Testis (tissue), 3 donors: Measurements from ENCODE around the gene EXOC7. TPM values are rescaled to one million over a fixed set of nuclear protein-coding genes. Genes with fewer than 3 reads are reported as not detected.
A peak's percentile ranks its signal among the peaks of the same experiment; 100 is the strongest.

Experiments used
- DNase-seq: peaks from one replicate; pipeline ENCODE4 v3.0.0-alpha.2; 2019
- H3K27ac ChIP-seq, 2 donors: fragments of 200-600 bp; sonication (generic); one replicate each; pipeline ENCODE4 v1.5.1; 2019
- H3K27me3 ChIP-seq: fragments of 200-600 bp; sonication (generic); one replicate; pipeline ENCODE4 v1.5.1; 2019
- H3K36me3 ChIP-seq: fragments of 200-600 bp; sonication (generic); one replicate; pipeline ENCODE4 v1.5.1; 2017; ENCODE audit warnings: low read depth; ENCODE audit errors: missing control alignments
- H3K4me1 ChIP-seq: fragments of 200-600 bp; sonication (generic); one replicate; pipeline ENCODE4 v1.5.1; 2019
- H3K4me3 ChIP-seq, 2 donors: fragments of 200-600 bp; sonication (generic); one replicate each; pipeline ENCODE4 v1.5.1; 2017 to 2019
- H3K9me3 ChIP-seq: fragments of 200-600 bp; sonication (generic); one replicate; pipeline ENCODE4 v1.5.1; 2017
- CTCF ChIP-seq, 3 experiments: fragments of 450-650 bp in 2 of 3; fragments of 200-600 bp in 1 of 3; sonication (generic) in 1 of 3; IDR thresholded peaks; one replicate each; pipeline ENCODE4 v1.5.1; 2016 to 2019; ENCODE audit warnings: antibody characterized with exemption in 3 of 3, mild to moderate bottlenecking in 2 of 3, moderate library complexity in 1 of 3
- POLR2A ChIP-seq: fragments of 450-650 bp; IDR thresholded peaks from one replicate; pipeline ENCODE4 v1.6.1; 2017; ENCODE audit warnings: antibody characterized with exemption, mild to moderate bottlenecking, moderate library complexity
- WGBS, 2 donors: methylation state at CpG; one replicate each; pipeline ENCODE4 v1.1.5; 2018; 5-methylcytosine and 5-hydroxymethylcytosine counted together
- intact Hi-C: fragments of 100-400 bp; cut with DNase I; formaldehyde crosslinking; loops from one replicate; pipeline ENCODE4 v1.15.1; 2023; ENCODE audit warnings: low total_unique reads
- polyA plus RNA-seq: library from polyadenylated mRNA; stranded (reverse); fragments of 350-450 nt; fragmentation: Illumina TruSeq; extraction: RNeasy Lipid Tissue Mini Kit (QIAGEN cat#74804); gene quantifications from one replicate; pipeline ENCODE4 v1.2.3, GENCODE V29; 2014; ENCODE audit warnings: low read depth, low replicate concordance; ENCODE audit not compliant: insufficient read depth
- total RNA-seq, 2 donors: library from RNA; depleted of rRNA; stranded (reverse); fragments of >200 nt; gene quantifications; one replicate each; pipeline ENCODE4 v1.2.3, GENCODE V29; 2016

EXOC7 gene
- total and polyA plus RNA-seq, 3 donors from 2014 or later: 99.1 to 138 (median 138) TPM

DNA sequence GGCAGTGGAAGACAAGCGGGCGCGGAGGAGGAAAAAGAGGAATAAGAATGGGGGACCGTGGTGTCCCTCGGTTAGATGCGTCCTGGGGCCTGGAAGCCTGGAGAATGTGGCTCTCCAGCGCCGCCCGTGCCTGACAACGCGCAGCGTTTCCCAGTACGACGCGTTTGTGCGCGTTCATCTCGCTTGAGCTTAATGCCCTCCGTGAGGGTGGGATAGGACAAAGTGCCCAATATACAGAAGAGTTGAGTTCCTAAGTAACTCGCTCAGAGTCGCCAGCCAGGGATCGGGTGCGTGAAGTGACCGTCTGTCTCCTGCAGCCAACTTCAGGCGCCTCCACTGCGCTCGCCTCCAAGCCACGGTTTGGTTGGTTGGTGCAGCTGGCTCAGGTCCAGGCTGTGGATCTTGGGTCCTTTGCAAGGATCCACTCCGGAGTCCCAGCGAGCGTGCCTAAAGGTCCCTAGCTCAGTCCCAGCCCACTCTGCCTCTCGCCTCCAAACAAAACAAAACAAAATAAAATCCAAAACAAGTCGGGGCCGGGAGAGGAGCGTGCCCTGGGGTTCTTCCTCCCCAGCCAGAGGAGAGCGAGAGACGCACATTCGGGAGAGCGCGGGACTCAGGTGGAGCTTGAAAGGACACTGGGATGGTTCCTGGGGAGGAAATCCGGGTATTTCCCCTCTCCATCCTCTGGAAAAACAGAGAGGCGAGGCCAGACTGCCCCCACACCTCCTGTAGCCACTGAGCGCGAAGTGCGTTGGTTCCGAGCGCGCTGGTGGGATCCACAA lies 28.0 kb downstream of the EXOC7 start:
- intact Hi-C loops: no loop called here
- TF ChIP-seq POLR2A (no peak), CTCF (IDR thresholded peaks at IDR 0.05) (no peak)
- 1% methylated on average over 29 to 48 of the region's 48 CpGs for WGBS, 2 donors
- Histone ChIP-seq H3K4me1 (peaks cover 47% of the 10 kb centered on the region), H3K9me3 (no peaks in the 10 kb centered on the region), H3K4me3 (no peak overlapping the region), H3K27me3 (no peaks in the 10 kb centered on the region), H3K27ac (no peak overlapping the region), H3K36me3 (no peaks in the 10 kb centered on the region)
- DNase-seq: no peak

DNA sequence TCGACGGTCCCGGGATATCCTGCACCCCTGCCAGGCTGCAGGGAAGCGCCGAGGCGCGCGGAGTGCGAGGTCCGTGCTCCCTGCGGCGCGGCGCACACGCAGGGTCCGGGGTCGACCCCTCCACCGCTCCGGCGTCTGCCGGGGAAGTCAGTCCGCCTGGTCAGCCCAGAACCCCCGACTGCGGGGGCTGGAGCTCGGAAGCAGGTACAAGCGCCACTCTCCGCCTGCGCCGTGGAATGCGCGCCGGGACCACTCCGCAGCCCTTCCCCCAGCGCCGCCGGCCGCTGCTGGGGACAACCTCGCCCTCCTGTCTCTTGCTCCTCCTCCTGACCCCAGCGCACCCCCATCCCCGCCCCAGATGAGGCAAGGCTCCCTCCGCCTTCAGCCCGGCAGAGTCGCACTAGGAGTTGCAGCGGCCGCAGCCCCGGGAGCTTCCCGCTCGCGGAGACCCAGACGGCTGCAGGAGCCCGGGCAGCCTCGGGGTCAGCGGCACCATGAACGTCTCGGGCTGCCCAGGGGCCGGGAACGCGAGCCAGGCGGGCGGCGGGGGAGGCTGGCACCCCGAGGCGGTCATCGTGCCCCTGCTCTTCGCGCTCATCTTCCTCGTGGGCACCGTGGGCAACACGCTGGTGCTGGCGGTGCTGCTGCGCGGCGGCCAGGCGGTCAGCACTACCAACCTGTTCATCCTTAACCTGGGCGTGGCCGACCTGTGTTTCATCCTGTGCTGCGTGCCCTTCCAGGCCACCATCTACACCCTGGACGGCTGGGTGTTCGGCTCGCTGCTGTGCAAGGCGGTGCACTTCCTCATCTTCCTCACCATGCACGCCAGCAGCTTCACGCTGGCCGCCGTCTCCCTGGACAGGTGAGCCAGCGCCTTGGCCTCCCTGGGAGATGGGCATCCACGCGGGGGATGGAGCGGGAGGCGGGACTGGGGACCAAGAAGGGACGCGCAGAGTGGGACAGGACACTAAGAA lies 28.9 kb downstream of the EXOC7 start, which contains the start of gene GALR2:
TSS of gene GALR2 (plus strand) at position 392 of the 974 bp plus-strand sequence. CDS start at position 495, 103 bp downstream.
- intact Hi-C loops: no loop called here
- H3K4me1 ChIP-seq: peaks cover 39% of the 10 kb centered on the region
- H3K27ac ChIP-seq: no peak within 1 kb of the TSS
- no peak for TF ChIP-seq CTCF (IDR thresholded peaks at IDR 0.05)
- TF ChIP-seq POLR2A: no peak
- no peaks in the 10 kb centered on the region for H3K27me3 ChIP-seq
- H3K9me3 ChIP-seq: no peaks in the 10 kb centered on the region
- no peaks in the 10 kb centered on the region for H3K36me3 ChIP-seq
- 1 to 4% methylated on average over 9 to 87 of the region's 92 CpGs for WGBS, 2 donors
- H3K4me3 ChIP-seq: no peak within 1 kb of the TSS
- no peak for DNase-seq

GRCh38 chr17:76072148-76072858 lies 31.3 kb downstream of the EXOC7 start, which contains the start of gene SRP68:
Gene SRP68 (minus strand): TSS chr17:76072517. CDS start chr17:76072491, 26 bp downstream.
- intact Hi-C loops: no loop called here
- Histone ChIP-seq H3K27ac (peak within 1 kb of the TSS; percentile 60 to 78), H3K27me3 (no peaks in the 10 kb centered on the region), H3K4me1 (peaks cover 35% of the 10 kb centered on the region), H3K9me3 (no peaks in the 10 kb centered on the region), H3K36me3 (no peaks in the 10 kb centered on the region), H3K4me3 (peak within 1 kb of the TSS; percentile 87 to 91)
- 0 to 1% methylated on average over 38 to 54 of the region's 57 CpGs for WGBS, 2 donors
- TF ChIP-seq CTCF (IDR thresholded peaks at IDR 0.05) (no peak), POLR2A (no peak)
- peak; percentile 97 for DNase-seq

- Histone ChIP-seq H3K27ac (peak overlapping the region; percentile 60 to 78), H3K27me3 (no peaks in the 10 kb centered on the region), H3K9me3 (no peaks in the 10 kb centered on the region), H3K4me3 (peak overlapping the region; percentile 87 to 91), H3K4me1 (peaks cover 29% of the 10 kb centered on the region), H3K36me3 (no peaks in the 10 kb centered on the region)
- DNase-seq: peak; percentile 37
- intact Hi-C loops: no loop called here
- TF ChIP-seq POLR2A (no peak), CTCF (IDR thresholded peaks at IDR 0.05) (no peak)
- 9 to 10% methylated on average over 14 to 15 of the region's 15 CpGs for WGBS, 2 donors
Measured at GRCh38 chr17:76071531-76072147, 31.9 kb downstream of the EXOC7 start.
